ENCODE data around the gene FAM111B.

FAM111B gene

DNA sequence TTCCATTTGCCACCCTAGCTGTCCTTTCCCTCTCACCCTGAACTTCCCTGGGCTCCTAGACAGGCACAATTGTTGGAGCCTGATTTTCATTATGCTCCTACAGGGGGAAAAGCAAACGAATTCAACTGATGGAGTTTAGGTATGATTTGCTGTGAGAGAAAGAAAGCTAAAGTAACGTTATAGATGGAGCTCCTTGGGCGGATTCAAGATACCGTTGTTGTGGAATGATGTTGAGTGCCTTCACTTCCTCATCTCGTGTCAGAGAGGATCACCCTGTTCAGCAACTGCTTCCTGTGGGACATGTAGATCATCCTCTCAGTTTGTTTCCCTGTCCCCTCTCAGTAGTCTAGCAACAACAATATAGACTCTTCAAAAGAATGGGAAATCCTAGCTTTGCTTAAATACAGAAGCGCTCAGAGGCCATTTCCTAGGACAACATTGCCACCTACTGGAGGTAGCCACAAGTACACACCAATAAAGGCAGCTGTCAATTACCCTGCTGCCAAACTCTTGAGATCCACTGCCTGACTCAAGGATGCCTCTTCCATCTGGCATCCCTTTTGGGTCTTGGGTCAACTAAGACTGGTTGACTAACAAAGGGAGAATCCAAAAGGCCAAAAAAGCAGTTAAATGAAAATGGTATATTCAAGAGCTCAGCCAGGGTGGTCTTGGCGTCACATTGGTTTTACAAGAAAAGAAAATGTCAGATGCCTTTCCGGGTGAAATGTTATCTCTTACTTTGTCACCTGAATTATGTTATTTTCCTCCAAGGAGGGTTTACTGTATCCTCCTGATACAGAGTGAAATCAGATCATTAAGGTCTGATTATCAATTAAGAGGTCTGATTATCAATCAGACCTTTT is 51.4 kb downstream of the FAM111B start:
- DNase-seq (ENCODE audit: low spot score), result no peak

DNA sequence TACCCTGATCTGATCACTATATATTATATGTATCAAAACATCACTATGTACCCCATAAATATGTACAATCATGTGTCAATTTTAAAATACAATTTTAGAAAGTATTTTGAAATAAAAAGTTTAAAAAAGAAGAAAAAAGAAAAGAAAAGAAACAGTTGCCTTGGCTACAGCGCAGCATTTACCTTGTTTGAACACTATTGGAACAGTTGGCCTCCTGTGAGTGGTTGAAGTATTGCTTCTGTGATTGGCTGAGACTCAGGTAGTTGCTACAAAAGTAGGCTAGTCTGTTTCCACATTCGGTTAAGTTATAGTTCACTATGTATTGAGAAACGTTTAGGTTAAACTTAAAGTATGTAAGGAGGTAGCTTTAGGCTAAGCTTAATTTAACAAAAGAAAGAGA is 57.0 kb downstream of the FAM111B start:
- DNase-seq (ENCODE audit: low spot score), result no peak

GRCh38 chr11:59171508-59172322 is 64.7 kb downstream of the FAM111B start, which contains the start of gene DTX4:
Gene DTX4 (plus strand): TSS chr11:59172132. CDS start chr11:59172596, 464 bp downstream.
- peak; percentile 93 for DNase-seq (ENCODE audit: low spot score)

GRCh38 chr11:59172345-59173079 is 65.5 kb downstream of the FAM111B start:
- DNase-seq (ENCODE audit: low spot score), result no peak

DNA sequence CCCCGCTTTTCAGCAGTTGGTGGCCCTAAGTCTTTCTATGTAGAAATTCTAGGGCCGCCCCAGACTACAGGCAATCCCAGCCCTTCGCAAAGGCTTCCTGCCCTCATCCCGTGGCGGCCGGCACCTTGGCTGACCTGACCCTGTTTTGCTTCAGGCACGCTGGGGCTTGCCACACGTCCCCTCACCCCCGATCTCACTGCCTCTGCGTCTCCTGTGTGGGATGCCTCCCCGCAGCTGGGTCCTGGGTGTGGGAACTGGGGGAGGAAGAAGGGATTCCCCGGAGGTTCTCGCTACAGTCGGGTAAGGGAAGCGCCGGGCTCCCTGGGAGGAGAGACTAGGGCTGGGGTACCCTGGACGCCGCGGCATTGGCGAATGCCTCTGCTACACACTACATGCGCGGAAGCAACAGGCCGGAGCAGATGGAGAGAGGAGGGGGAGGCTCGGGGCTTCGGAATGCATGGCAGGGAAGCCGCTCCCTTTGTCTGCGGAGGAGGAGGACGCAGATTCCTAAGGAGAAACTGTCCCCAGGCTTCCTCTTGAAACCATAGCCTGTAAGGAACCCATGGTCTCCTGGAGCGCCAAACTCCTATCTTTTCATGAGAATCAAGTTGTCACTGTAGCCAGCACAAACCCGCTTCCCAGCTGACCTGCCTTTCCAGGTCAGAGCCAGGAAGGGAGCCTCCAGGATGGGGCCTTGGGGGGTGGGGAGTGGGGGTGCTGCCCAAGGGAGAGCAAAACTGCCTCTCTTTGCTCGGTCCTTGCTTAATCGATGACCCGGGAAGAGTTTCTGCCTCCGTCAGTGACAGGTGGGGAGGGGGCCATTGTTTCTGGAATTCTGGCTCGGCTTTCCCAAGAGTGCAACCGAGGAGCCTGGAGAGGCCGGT is 66.3 kb downstream of the FAM111B start:
- DNase-seq (ENCODE audit: low spot score), result no peak

- DNase-seq (ENCODE audit: low spot score), result no peak
Measured at GRCh38 chr11:59173964-59174663, 67.1 kb downstream of the FAM111B start.

DNA sequence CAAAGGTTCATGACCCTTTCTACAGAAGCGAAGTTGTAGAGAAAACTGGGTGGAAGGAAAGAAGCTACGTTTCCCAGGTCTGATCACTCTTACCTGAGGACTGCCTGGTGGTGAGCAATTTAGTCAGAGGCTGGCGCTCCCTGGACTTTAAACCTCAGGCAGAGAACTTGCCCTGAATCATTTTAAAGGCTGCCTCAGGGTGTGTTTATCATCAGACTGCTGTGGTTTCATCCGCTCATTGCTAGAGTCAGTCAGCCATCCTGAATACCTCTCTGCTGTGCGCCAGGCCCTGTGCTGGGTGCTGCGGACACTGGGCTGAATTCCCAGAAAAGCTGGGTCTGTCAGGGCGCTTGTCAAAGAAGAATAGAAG is 67.6 kb downstream of the FAM111B start:
- DNase-seq (ENCODE audit: low spot score), result no peak

GRCh38 chr11:59175091-59175501 is 68.1 kb downstream of the FAM111B start:
- no peak for DNase-seq (ENCODE audit: low spot score)

DNA sequence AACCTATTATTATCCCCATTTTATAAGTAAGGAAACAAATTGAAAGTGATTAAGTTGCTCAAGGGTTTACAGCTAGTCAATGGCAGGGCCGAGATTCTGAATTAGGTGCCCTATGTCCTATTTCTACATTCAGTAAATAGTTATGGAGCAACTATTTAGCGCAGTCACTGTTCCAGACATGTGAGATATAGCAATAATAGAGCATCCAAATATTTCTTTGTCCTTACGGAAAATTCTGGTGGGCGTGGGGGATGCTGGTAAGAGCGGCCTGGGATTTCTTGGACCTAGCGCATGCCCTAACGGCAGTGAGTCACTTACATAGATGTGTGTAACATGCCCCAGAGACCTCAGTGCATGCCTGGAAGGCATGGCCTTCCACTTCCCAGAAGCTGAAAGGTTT is 69.3 kb downstream of the FAM111B start:
- DNase-seq (ENCODE audit: low spot score), result no peak
